Measurements from ENCODE around the gene HDHD2. TPM values are rescaled to one million over a fixed set of nuclear protein-coding genes. Genes with fewer than 3 reads are reported as not detected.
A peak's percentile ranks its signal among the peaks of the same experiment; 100 is the strongest.
"Not testable (repeated sequence)": the region's sequence is repeated elsewhere in the genome, so short reads cannot be mapped to it uniquely, and the experiment has no call there.

The HDHD2 gene
- total RNA-seq, 1 experiment from 2014 or later: 6.3 TPM

GRCh38 chr18:47163241-47163640, 12.9 kb upstream of the HDHD2 start:
- no peak for ATAC-seq
- POLR2A ChIA-PET (ENCODE audit: unreplicated experiment): no interaction called here

GRCh38 chr18:47160256-47160655, 10.0 kb upstream of the HDHD2 start:
- Histone ChIP-seq H2AFZ (ENCODE audit: low read length) (no peak overlapping the region), H4K20me1 (ENCODE audit: low read length) (no peaks in the 10 kb centered on the region), H3K9me3 (ENCODE audit: low read length) (no peaks in the 10 kb centered on the region), H3F3A (ENCODE audit: low read length, unreplicated experiment) (no peaks in the 10 kb centered on the region), H3K36me3 (ENCODE audit: low read depth, low read length) (no peaks in the 10 kb centered on the region), H3K79me2 (ENCODE audit: low read length) (peaks cover 39% of the 10 kb centered on the region), H3K4me2 (ENCODE audit: low read length) (no peak overlapping the region), H3K27ac (ENCODE audit: low read length) (no peak overlapping the region), H3K4me3 (ENCODE audit: low read length) (no peak overlapping the region), H3K9me2 (replicated peaks; ENCODE audit: low read length) (no peaks in the 10 kb centered on the region), H3K4me1 (ENCODE audit: insufficient read depth, low read length) (no peaks in the 10 kb centered on the region), H3K9ac (ENCODE audit: low read length) (no peak overlapping the region), H3K27me3 (ENCODE audit: low read length) (no peaks in the 10 kb centered on the region)
- CTCF ChIA-PET: no interaction called here
- no TSS peak for BruUV-seq (replicated peaks)
- ATAC-seq: no peak
- TF ChIP-seq EZH2phosphoT487 (IDR thresholded peaks at IDR 0.05; ENCODE audit: borderline replicate concordance, low read length): no peak
- no peak for TF ChIP-seq CTCF (conservative IDR thresholded peaks at IDR 0.05; ENCODE audit: low read depth, low read length)
- no peak for TF ChIP-seq EZH2 (IDR thresholded peaks at IDR 0.05; ENCODE audit: low read length, unreplicated experiment)
- POLR2A ChIA-PET (ENCODE audit: unreplicated experiment): no interaction called here
- no peak for DNase-seq
- intact Hi-C loops (cut with micrococcal nuclease): no loop called here

More at GRCh38 chr18:47163241-47163640, 12.9 kb upstream of the HDHD2 start:
- H3K36me3 ChIP-seq (ENCODE audit: low read depth, low read length): no peaks in the 10 kb centered on the region
- no peaks in the 10 kb centered on the region for H4K20me1 ChIP-seq (ENCODE audit: low read length)
- H3K79me2 ChIP-seq (ENCODE audit: low read length): peaks cover 51% of the 10 kb centered on the region
- H3K27me3 ChIP-seq (ENCODE audit: low read length): no peaks in the 10 kb centered on the region
- H3K9ac ChIP-seq (ENCODE audit: low read length): no peak overlapping the region
- H2AFZ ChIP-seq (ENCODE audit: low read length): no peak overlapping the region
- CTCF ChIA-PET: no interaction called here
- H3F3A ChIP-seq (ENCODE audit: low read length, unreplicated experiment): no peaks in the 10 kb centered on the region
- H3K4me3 ChIP-seq (ENCODE audit: low read length): no peak overlapping the region
- intact Hi-C loops (cut with micrococcal nuclease): no loop called here
- BruUV-seq (replicated peaks): no TSS peak
- no peak overlapping the region for H3K27ac ChIP-seq (ENCODE audit: low read length)
- DNase-seq: no peak
- TF ChIP-seq EZH2phosphoT487 (IDR thresholded peaks at IDR 0.05; ENCODE audit: borderline replicate concordance, low read length): no peak
- TF ChIP-seq EZH2 (IDR thresholded peaks at IDR 0.05; ENCODE audit: low read length, unreplicated experiment): no peak
- TF ChIP-seq CTCF (conservative IDR thresholded peaks at IDR 0.05; ENCODE audit: low read depth, low read length): no peak
- peaks cover 5% of the 10 kb centered on the region; the same call in 1 of the 2 replicates for H3K4me1 ChIP-seq (ENCODE audit: insufficient read depth, low read length)
- H3K9me2 ChIP-seq (replicated peaks; ENCODE audit: low read length): no peaks in the 10 kb centered on the region
- H3K4me2 ChIP-seq (ENCODE audit: low read length): no peak overlapping the region
- H3K9me3 ChIP-seq (ENCODE audit: low read length): no peaks in the 10 kb centered on the region

- DNase-seq: peak; percentile 27
- H3K79me2 ChIP-seq (ENCODE audit: low read length): peaks cover 25% of the 10 kb centered on the region
- H3K9me3 ChIP-seq (ENCODE audit: low read length); H3K9me2 ChIP-seq (replicated peaks; ENCODE audit: low read length); BruUV-seq (replicated peaks); ATAC-seq; POLR2A ChIA-PET (ENCODE audit: unreplicated experiment); H3K9ac ChIP-seq (ENCODE audit: low read length); intact Hi-C loops (cut with micrococcal nuclease); H3K27me3 ChIP-seq (ENCODE audit: low read length); H3F3A ChIP-seq (ENCODE audit: low read length, unreplicated experiment); CTCF ChIA-PET; H3K4me3 ChIP-seq (ENCODE audit: low read length); H2AFZ ChIP-seq (ENCODE audit: low read length); H3K27ac ChIP-seq (ENCODE audit: low read length); H3K4me1 ChIP-seq (ENCODE audit: insufficient read depth, low read length); H4K20me1 ChIP-seq (ENCODE audit: low read length); H3K36me3 ChIP-seq (ENCODE audit: low read depth, low read length); H3K4me2 ChIP-seq (ENCODE audit: low read length): not testable (repeated sequence)
These were observed 8.1 kb upstream of the HDHD2 start for GRCh38 chr18:47158404-47158803.
